ENCODE data around the gene USP51. TPM values are rescaled to one million over a fixed set of nuclear protein-coding genes. Genes with fewer than 3 reads are reported as not detected.
A peak's percentile ranks its signal among the peaks of the same experiment; 100 is the strongest.
"Not testable (repeated sequence)": the region's sequence is repeated elsewhere in the genome, so short reads cannot be mapped to it uniquely, and the experiment has no call there.

USP51 gene
- polyA plus RNA-seq, 10 donors, result 3.7 to 4.6 (median 4.0) TPM

- not testable (repeated sequence) for DNase-seq
These were observed 23.9 kb downstream of the USP51 start for GRCh38 chrX:55465791-55466190.

GRCh38 chrX:55465108-55465507, 24.5 kb downstream of the USP51 start:
- DNase-seq, result not testable (repeated sequence)

DNA sequence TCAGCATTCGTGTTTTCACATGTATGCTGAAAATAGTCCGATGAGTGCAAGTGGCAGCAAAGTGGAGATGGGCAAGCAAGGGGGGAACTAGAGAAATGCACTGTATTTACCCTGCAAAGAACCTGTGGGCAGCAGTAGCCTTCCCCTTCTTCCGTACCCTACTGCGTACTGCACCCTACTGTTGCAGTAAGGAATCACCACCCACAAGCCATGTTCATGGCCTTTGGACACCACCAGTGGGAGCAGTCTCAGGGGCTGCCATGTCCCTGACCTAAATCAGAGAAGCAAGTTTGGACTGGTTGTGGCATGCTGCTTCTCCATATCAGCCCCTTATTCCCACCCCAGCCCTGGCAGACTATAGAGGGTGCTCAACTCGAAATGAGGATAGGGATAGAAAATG, 25.6 kb downstream of the USP51 start:
- not testable (repeated sequence) for DNase-seq

DNA sequence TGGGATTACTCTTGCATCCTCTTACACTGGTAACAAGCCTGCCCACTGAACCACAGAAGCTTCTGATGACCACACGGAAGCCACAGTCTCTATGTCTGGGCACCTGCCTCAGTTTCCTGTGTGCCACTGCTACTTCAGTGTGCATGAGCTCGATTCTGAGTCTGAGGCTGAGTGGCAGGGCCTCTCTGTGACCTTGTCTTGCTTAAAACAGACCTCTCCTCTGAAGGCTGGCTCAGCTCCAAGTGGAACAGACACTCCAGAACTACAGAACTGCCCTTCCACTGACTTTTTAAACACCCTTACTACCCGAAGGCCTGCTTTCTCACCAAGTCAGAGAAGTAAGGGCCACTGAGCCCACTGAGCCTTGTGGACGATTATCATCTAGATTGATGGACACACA, 29.7 kb downstream of the USP51 start:
- not testable (repeated sequence) for DNase-seq

DNA sequence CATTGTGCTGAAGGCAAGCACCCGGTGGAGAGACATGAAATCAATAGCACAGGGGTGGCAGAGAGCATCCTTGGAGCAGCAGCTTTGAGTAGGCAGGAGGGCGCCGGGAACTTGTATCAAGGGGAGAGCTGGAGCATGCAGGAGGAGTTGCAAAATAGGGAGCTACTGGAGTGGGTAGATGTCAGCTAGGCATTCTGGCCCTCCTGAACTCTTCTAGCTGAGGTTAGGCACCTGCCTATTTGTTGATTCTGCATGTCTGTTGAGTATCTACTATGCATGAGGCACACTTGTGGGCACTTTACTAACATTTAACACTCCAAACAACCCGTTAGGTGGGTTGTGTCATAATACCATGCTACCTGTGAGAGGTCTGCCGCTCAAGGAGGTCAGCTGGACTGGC, 30.2 kb downstream of the USP51 start:
- not testable (repeated sequence) for DNase-seq

GRCh38 chrX:55455708-55456107, 33.9 kb downstream of the USP51 start:
- DNase-seq, result not testable (repeated sequence)

- DNase-seq, result no peak
These were observed 36.9 kb downstream of the USP51 start for GRCh38 chrX:55452833-55453124.

DNA sequence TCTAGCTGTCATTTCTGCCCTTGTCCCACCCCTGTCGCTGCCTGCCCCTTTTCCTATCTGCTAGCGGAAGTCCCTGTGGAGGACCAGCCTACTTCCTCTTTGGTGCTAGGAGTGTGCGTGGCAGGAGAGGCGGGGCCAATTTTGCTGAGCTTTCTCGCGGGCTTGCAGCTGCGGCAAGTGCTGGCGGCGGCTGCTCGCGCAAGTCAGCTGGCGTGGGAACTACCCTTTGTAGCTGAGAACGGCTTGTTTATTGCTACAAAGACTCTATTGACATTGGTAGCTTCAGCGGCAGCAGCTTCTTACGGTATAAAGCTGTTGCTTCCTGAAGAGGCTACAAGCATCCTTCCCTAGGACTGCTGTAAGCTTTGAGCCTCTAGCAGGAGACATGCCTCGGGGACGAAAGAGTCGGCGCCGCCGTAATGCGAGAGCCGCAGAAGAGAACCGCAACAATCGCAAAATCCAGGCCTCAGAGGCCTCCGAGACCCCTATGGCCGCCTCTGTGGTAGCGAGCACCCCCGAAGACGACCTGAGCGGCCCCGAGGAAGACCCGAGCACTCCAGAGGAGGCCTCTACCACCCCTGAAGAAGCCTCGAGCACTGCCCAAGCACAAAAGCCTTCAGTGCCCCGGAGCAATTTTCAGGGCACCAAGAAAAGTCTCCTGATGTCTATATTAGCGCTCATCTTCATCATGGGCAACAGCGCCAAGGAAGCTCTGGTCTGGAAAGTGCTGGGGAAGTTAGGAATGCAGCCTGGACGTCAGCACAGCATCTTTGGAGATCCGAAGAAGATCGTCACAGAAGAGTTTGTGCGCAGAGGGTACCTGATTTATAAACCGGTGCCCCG, 37.4 kb downstream of the USP51 start, which contains the start of gene MAGEH1:
Gene MAGEH1, plus strand, starts transcription at position 138 of the 843 bp plus-strand sequence. Its CDS starts 248 bp downstream, at position 386.
- peak; percentile 85 to 95 (median 89) for DNase-seq

GRCh38 chrX:55451626-55451989, 38.0 kb downstream of the USP51 start:
- no peak for DNase-seq

DNA sequence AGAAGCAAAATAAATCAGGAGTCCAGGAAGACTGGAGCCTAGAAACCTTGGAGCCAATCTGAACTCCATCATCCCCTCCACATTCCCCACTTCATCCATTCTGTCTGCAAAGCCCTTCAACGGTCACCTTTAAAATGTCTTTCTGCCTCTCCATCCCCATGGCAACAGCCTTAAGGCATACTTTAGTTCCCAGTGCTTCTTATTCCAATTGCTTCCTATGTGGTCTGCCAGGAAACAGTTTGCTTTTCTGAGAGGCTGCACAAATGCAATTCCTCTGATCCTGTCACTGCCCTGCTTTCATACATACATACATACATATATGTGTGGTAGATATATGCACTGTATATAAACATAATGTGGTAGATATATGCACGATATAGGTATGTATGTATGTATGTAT, 38.5 kb downstream of the USP51 start:
- DNase-seq, result peak in 1 of 3 donors; percentile 21

GRCh38 chrX:55450259-55450658, 39.4 kb downstream of the USP51 start:
- DNase-seq, result peak in 2 of 3 donors; percentile 16 to 21

GRCh38 chrX:55443468-55443867, 46.2 kb downstream of the USP51 start:
- DNase-seq, result not testable (repeated sequence)

Other genes starting within 250 kb of the USP51 start
- gene PAGE3, start 224.9 kb downstream of the USP51 start, polyA plus RNA-seq (ENCODE audit: insufficient read length in 10 of 10), result not detected
- gene MAGEH1, start 37.7 kb downstream of the USP51 start, polyA plus RNA-seq (ENCODE audit: insufficient read length in 10 of 10), result 10 to 100 TPM; 38.4 to 64.4 (median 43.0) TPM
- not detected for gene FOXR2, start 133.6 kb upstream of the USP51 start, polyA plus RNA-seq (ENCODE audit: insufficient read length in 10 of 10)
- gene RRAGB, start 227.9 kb upstream of the USP51 start, polyA plus RNA-seq (ENCODE audit: insufficient read length in 10 of 10), result 10 to 100 TPM; 14.2 to 22.4 (median 17.5) TPM

Data from muscle of back (tissue), 11 donors.